Effector memory CD4-positive, alpha-beta T cell (primary cell): Measurements from ENCODE around the gene ARHGAP24.
"Not testable (repeated sequence)": the region's sequence is repeated elsewhere in the genome, so short reads cannot be mapped to it uniquely, and the experiment has no call there.

Source experiments
- DNase-seq, 3 donors: peaks; one replicate each; pipeline ENCODE4 v3.0.0-alpha.2; 2020
- H3K27ac ChIP-seq: 2 replicates; pipeline ENCODE4 v1.7.0; 2013; ENCODE audit warnings: mild to moderate bottlenecking, low read length, moderate library complexity; ENCODE audit not compliant: insufficient read depth, poor library complexity, severe bottlenecking
- H3K27me3 ChIP-seq: replicated peaks from 2 replicates; pipeline ENCODE4 v1.7.0; 2013; ENCODE audit warnings: mild to moderate bottlenecking, low read length; ENCODE audit not compliant: insufficient read depth, control insufficient read depth, poor library complexity, severe bottlenecking
- H3K36me3 ChIP-seq: 2 replicates; pipeline ENCODE4 v1.7.0; 2013; ENCODE audit warnings: mild to moderate bottlenecking, low read length, moderate library complexity; ENCODE audit not compliant: control insufficient read depth, insufficient read depth
- H3K4me1 ChIP-seq: 2 replicates; pipeline ENCODE4 v1.7.0; 2013; ENCODE audit warnings: low read length, mild to moderate bottlenecking; ENCODE audit not compliant: control insufficient read depth, insufficient read depth, poor library complexity, severe bottlenecking
- H3K4me3 ChIP-seq: 2 replicates; pipeline ENCODE4 v1.7.0; 2013; ENCODE audit warnings: low read length, low read depth, mild to moderate bottlenecking; ENCODE audit not compliant: insufficient read depth, poor library complexity, severe bottlenecking
- H3K9me3 ChIP-seq: 2 replicates; pipeline ENCODE4 v1.7.0; 2013; ENCODE audit warnings: mild to moderate bottlenecking, low read length, moderate library complexity; ENCODE audit not compliant: control insufficient read depth

The ARHGAP24 gene

DNA sequence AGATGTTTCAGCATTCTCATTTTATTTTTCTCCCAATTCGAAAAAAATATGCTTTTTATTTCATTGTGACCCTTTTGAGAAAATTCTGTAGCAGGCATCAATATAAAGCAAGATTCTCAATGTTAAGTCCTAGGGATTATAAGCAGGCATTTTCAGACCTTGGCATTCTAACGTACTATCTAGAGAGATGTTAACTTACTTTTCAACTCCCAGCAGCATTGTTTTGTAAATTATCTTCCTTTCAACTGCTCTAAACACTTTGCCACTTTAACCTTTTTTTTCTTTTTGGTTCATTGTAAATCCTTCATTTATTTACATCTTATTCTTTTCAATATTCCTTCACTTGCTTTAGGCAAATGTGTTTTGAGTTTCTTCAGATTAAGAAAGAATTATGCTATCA is 333.2 kb downstream of the ARHGAP24 start:
- H3K27ac ChIP-seq = no peak overlapping the region
- no peaks in the 10 kb centered on the region for H3K27me3 ChIP-seq
- H3K36me3 ChIP-seq = no peaks in the 10 kb centered on the region
- H3K9me3 ChIP-seq = no peaks in the 10 kb centered on the region
- H3K4me3 ChIP-seq = no peak overlapping the region
- no peak for DNase-seq
- no peaks in the 10 kb centered on the region for H3K4me1 ChIP-seq

DNA sequence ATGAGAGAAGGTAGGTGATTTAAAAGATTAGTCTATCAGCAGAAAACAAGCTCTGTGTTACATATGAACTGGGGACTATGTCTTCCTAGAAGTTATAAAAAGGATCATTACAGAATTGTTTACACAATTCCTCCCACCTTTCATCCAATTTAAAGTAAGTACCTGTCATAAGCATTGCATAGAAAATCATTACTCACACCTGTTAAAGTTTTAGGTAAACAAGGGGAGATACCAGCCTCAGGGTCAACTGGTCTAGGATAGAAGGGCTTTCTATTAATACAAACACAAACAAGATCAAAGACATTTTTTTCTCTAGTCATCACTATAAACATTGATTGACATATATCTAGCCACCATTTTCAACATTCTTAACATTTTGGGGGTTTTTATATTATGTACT is 333.9 kb downstream of the ARHGAP24 start:
- Histone ChIP-seq H3K9me3 (no peaks in the 10 kb centered on the region), H3K4me3 (no peak overlapping the region), H3K4me1 (no peaks in the 10 kb centered on the region), H3K27ac (no peak overlapping the region), H3K36me3 (no peaks in the 10 kb centered on the region), H3K27me3 (no peaks in the 10 kb centered on the region)
- DNase-seq = no peak

DNA sequence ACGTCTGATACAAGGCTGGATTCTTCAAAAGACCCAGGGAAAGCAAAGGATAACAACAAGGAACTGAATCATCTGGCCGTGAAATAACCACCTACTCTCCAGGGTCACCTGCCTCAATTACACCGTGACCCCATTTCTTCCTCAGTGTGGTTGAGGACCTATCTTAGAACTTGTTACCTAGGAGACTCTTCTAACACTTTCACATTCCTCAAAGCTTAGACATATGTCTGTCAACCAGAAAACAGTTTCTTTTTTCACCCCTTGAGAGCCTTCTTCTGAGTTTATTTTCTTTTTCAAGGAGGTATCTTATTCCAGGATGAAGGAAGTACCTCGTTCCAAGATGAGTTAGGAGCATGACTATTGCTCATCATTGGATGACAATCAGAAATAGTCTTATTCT is 337.8 kb downstream of the ARHGAP24 start:
- Histone ChIP-seq H3K27me3 (no peaks in the 10 kb centered on the region), H3K4me3 (no peak overlapping the region), H3K27ac (no peak overlapping the region), H3K9me3 (no peaks in the 10 kb centered on the region), H3K4me1 (no peaks in the 10 kb centered on the region), H3K36me3 (no peaks in the 10 kb centered on the region)
- no peak for DNase-seq

DNA sequence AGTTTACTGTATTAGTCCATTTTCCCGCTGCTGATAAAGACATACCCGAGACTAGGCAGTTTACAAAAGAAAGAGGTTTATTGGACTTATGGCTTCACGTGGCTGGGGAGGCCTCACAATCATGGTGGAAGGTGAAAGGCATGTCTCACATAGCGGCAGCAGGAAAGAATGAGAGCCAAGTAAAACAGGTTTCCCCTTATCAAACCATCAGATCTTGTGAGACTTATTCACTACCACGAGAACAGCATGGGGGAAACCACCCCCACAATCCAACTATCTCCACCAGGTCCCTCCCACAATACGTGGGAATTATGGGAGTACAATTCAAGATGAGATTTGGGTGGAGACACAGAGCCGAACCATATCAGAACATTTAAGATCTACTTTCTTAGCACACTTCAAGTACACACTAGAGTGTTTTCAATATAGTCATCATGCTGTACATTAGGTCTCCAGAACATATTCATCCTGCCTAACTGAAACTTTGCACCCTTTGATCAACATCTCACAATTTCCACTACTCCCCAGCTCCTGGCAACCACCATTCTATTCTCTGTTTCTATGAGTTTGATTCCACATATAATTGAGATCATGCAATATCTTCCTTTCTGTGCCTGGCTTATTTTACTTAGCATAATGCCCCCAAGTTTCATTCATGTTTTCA is 341.0 kb downstream of the ARHGAP24 start:
- Histone ChIP-seq H3K27me3 (no peaks in the 10 kb centered on the region), H3K4me3 (no peak overlapping the region), H3K4me1 (no peaks in the 10 kb centered on the region), H3K27ac (no peak overlapping the region), H3K9me3 (no peaks in the 10 kb centered on the region), H3K36me3 (no peaks in the 10 kb centered on the region)
- DNase-seq = no peak

DNA sequence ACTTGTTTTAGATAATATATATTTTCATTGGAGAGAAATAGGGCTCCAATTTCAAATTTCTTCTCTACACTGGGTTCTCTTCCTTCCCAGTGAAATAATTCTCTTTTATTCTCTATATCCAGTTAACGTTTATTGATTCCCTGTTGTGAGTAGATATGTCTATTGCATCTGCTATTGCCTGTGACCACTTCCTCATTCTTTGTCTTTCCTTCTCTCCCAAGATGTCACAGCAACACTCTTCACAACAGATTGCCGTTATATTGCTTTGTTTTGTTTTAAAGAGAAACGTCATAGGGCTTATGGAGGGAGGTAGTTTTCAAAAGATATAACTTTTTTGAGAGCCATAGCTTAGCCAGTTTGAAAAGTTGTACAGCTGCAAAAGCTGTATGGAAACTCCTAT is 343.8 kb downstream of the ARHGAP24 start:
- DNase-seq = no peak

DNA sequence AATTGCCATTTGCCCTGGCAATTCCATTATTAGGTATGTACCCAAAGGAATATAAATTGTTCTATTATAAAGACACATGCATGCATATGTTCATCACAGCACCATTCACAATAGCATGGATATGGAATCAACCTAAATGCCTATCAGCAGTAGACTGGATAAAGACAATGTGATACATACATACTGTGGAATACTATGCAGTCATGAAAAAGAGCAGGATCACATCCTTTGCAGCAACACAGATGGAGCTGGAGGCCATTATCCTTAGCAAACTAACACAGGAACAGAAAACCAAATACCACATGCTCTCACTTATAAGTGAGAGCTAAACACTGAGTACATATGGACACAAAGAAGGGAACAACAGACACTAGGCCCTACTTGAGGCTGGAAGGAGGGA is 345.2 kb downstream of the ARHGAP24 start:
- not testable (repeated sequence) for H3K27ac ChIP-seq, DNase-seq, H3K36me3 ChIP-seq, H3K4me1 ChIP-seq, H3K4me3 ChIP-seq, H3K27me3 ChIP-seq, H3K9me3 ChIP-seq

More for the DNA sequence above, 343.8 kb downstream of the ARHGAP24 start:
- Histone ChIP-seq H3K4me1 (no peaks in the 10 kb centered on the region), H3K27ac (no peak overlapping the region), H3K27me3 (no peaks in the 10 kb centered on the region), H3K4me3 (no peak overlapping the region), H3K36me3 (no peaks in the 10 kb centered on the region), H3K9me3 (no peaks in the 10 kb centered on the region)

DNA sequence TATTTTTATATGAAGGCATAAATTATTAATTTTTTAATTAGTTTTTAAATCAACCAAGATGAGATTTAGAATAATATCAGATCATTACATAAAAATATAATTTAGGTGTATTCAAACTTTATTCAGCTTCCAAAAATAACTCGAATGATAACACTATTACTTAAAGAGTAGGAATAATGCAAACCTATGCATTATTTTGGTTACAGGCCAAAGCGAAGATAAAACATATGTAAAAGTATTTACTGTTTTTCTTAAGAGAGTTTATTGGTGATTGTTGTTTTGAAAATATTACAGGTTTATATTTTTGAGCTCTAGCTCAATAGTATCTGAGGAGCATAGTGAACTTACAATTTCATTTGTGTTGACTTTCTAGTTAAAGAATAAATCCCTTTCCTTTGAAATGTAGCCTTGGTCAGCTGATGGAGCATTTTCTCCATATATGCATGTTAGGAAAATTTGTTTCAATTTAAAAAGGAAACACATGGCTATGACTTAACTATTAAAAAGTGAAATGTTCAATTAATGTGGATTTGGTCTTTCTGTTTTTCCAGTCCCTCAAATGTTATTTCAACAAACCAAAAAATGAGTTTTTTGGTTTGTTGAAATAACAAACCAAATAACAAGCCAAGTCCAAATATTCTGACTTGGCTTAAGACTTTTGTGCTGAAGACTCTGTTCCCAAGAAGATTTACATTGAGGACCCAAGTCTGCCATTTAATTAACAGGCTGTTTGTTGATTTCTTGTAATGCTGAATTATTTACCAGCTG is 346.9 kb downstream of the ARHGAP24 start:
- H3K4me3 ChIP-seq = no peak overlapping the region
- H3K9me3 ChIP-seq = no peaks in the 10 kb centered on the region
- H3K4me1 ChIP-seq = no peaks in the 10 kb centered on the region
- no peak overlapping the region for H3K27ac ChIP-seq
- no peak for DNase-seq
- no peaks in the 10 kb centered on the region for H3K27me3 ChIP-seq
- no peaks in the 10 kb centered on the region for H3K36me3 ChIP-seq

DNA sequence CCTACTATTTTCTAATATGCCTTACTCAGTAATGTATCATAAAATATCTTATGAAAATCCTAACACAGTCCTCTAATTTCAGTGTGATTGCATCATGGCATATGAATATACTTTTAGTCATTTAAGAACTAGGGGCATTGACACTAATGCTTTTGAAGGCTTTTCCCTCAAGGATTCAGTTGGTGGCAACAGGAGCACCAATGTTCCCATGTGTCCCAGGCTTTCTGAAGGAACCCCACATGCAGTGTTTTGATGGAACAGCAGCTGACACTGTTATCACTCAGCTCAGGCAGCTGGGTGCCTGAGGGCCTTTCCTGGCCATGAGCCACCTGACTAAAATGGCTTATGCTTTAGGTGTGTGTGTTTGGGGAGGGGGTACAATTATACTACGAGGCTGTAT is 348.3 kb downstream of the ARHGAP24 start:
- Histone ChIP-seq H3K4me3 (no peak overlapping the region), H3K27ac (no peak overlapping the region), H3K9me3 (no peaks in the 10 kb centered on the region), H3K27me3 (no peaks in the 10 kb centered on the region), H3K4me1 (no peaks in the 10 kb centered on the region), H3K36me3 (no peaks in the 10 kb centered on the region)
- DNase-seq = no peak

DNA sequence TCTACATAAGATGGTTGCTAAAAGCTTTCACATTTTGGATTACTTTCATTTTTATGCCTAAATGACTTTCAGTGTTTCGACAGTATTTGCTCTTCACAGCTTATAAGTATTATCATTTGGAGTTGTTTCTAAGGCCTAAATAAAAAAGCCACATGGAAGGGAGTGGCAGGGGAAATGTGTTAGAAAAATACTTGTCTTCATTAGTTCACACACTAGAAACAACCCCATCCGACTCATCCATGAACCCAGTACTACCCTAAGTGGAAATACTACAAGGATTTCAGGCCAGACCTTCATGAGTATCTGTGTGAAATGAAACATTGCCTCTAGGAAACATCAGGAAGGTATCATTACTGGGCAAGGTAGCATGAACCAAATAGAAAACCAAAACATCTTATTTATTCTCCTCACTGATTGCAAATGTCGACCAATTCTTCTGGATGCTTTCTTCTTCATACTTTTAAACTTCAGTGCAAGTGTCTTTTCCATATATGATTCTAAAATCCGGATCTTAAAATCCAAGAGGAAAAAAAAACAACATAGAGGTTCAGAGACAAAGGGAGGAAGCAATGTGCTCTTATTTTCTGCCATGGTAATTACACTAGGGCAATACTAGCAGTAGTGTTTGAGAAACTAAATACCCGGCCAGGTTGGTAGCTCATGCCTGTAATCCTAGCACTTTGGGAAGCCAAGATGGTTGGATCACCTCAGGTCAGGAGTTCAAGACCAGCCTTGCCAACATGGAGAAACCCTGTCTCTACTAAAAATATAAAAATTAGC is 349.4 kb downstream of the ARHGAP24 start:
- Histone ChIP-seq H3K27me3 (no peaks in the 10 kb centered on the region), H3K27ac (no peak overlapping the region), H3K4me1 (no peaks in the 10 kb centered on the region), H3K9me3 (no peaks in the 10 kb centered on the region), H3K36me3 (no peaks in the 10 kb centered on the region), H3K4me3 (no peak overlapping the region)
- no peak for DNase-seq
